Activated CD8-positive, alpha-beta memory T cell treated with anti-CD3 and anti-CD28 coated beads, Interleukin-2, amount 10 ng/mL, durations not matched to agents 7 days and 5 days (primary cell): ENCODE results near the gene CIDEA. TPM values are rescaled to one million over a fixed set of nuclear protein-coding genes. Genes with fewer than 3 reads are reported as not detected.

Experiments used
- ATAC-seq: fragments of 150-1000 bp; cut with Tn5 transposase; one replicate; pipeline ENCODE4 v1.10.0; 2021; ENCODE audit warnings: moderate library complexity
- CTCF ChIA-PET: fragments of 350-600 bp; sonication (Branson Sonifier 250); formaldehyde crosslinking; loops from one replicate; lab custom pipeline; 2021; ENCODE audit warnings: antibody characterized with exemption; lab: Charles Lee
- DNase-seq: peaks from one replicate; pipeline ENCODE4 v3.0.0-alpha.2; 2020
- H3K27ac Mint-ChIP-seq: one replicate; pipeline ENCODE4 v1.8.0; 2021; ENCODE audit warnings: mild to moderate bottlenecking, mixed read lengths
- H3K27me3 Mint-ChIP-seq: one replicate; pipeline ENCODE4 v1.8.0; 2021; ENCODE audit warnings: mixed read lengths
- H3K36me3 Mint-ChIP-seq: one replicate; pipeline ENCODE4 v1.8.0; 2021; ENCODE audit warnings: mild to moderate bottlenecking, mixed read lengths
- H3K4me1 Mint-ChIP-seq: one replicate; pipeline ENCODE4 v1.8.0; 2021; ENCODE audit warnings: mixed read lengths
- H3K4me3 Mint-ChIP-seq: one replicate; pipeline ENCODE4 v1.8.0; 2021; ENCODE audit warnings: mild to moderate bottlenecking, moderate library complexity, mixed read lengths
- H3K9me3 Mint-ChIP-seq: one replicate; pipeline ENCODE4 v1.8.0; 2022; ENCODE audit warnings: low read depth, mixed read lengths
- total RNA-seq, 2 experiments: library from RNA; stranded (reverse); gene quantifications; one replicate each; pipeline ENCODE4 v1.2.3, GENCODE V29; 2021

CIDEA gene
- total RNA-seq, 2 experiments from 2014 or later, result not detected

DNA sequence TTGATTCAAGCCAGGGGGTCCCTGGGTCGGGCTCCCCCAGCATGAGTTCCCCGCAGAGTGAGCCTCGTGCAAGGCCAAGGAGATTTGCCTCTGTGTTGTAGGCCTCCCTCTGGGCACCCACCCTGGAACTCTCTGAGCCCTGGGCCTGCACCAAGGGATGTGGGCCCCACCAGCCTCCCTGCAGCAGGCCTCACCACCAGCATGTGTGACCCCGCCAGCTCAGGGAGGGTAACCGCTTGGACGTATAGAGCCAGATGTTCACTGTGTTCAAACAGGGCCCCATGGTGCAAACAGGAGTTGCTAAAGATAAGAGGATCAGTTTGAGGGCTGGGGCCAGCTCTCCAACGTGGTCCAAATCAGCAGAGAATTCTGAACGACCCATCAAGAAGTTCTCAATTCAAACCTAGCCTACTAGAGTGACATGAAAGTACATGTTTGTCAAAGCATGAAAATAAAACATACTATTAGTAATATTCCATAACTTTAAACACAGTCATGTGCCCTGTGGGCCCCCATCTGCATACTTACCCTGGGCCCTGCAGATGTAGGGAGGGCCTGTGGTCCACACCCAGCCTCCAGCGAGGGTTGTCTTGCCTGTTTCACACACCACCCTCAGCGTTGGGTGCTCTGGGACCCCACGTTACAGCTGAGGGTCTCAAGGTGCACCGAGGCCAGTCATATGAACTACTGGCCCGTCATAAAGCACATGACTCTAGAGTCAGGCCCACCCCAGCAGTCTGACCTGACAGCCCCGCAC, 48.4 kb downstream of the CIDEA start:
- CTCF ChIA-PET, result no interaction called here
- no peak for ATAC-seq

DNA sequence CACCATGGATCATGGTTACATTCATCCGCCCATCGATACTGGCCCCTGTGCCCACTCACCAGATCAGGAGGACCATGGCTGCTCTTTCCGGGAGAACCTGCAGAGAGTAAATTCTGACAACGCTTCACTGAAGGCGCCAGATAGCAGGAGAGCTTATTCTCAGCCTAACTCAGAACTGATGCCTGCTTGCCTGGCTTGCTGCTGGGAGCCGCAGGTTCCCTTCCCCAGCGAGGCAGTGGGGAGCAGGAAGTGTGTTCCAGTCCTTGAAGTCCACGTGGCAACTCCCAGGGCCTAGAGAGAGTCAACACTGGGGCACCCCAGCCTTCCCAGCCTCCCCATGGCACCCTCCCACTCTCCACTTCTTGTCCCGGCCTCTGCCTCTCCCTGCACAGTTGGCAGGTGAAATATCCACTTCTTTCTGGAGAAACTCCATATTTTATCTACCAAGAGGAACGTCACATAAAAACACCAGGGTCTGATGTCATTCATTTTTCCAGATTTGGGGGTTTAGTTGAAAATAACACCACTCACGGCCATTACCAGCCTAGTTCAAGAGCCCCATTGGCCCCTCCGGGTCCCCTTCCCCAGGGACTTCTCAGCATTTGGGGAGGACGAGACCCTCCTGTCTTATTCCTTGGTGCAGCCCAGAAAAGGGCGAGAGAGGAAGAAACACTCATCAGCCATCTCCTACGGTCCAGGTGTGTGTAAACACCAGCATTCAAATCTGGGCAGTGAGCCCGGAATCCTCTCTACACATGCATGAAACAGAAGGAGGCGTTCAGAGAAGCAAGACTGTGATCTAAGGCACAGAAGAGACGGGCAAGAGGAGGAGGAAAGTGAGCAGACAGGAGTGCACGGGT, 50.4 kb downstream of the CIDEA start:
- peaks cover under 1% of the 10 kb centered on the region for H3K36me3 Mint-ChIP-seq
- CTCF ChIA-PET, result no interaction called here
- DNase-seq (no peak), ATAC-seq (no peak)
- peaks cover 61% of the 10 kb centered on the region for H3K27me3 Mint-ChIP-seq
- H3K4me1 Mint-ChIP-seq, result peaks cover 12% of the 10 kb centered on the region
- no peak overlapping the region for H3K4me3 Mint-ChIP-seq
- no peaks in the 10 kb centered on the region for H3K9me3 Mint-ChIP-seq
- no peak overlapping the region for H3K27ac Mint-ChIP-seq

More for the DNA sequence above, 48.4 kb downstream of the CIDEA start:
- Mint-ChIP-seq H3K4me1 (peaks cover 9% of the 10 kb centered on the region), H3K27ac (no peak overlapping the region), H3K4me3 (no peak overlapping the region), H3K36me3 (no peaks in the 10 kb centered on the region), H3K27me3 (peaks cover 56% of the 10 kb centered on the region), H3K9me3 (no peaks in the 10 kb centered on the region)
- no peak for DNase-seq

DNA sequence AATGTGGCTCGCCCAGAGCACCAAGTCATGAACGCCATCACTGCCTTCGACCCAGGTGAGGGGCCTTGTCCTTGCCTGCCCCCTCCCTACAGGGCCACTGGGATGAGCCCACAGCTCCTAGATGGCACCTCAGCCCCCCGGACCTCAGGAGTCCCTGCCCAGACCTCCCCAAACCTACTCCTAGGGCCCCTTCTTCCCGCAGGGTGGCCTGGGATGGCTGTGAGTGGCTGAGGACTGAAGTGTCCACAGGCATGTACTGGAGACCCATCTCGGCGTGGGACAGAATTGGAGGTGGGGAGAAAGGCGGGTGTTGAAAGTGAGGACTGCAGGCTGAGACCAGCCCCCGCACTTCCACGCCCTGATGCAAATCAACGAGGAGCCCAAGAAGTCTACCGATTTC, 51.0 kb downstream of the CIDEA start:
- peaks cover 15% of the 10 kb centered on the region for H3K4me1 Mint-ChIP-seq
- no peak overlapping the region for H3K4me3 Mint-ChIP-seq
- peaks cover 3% of the 10 kb centered on the region for H3K36me3 Mint-ChIP-seq
- no peak for DNase-seq
- CTCF ChIA-PET, result no interaction called here
- no peak for ATAC-seq
- H3K27ac Mint-ChIP-seq, result peak overlapping the region; percentile 11
- H3K9me3 Mint-ChIP-seq, result no peaks in the 10 kb centered on the region
- H3K27me3 Mint-ChIP-seq, result peaks cover 59% of the 10 kb centered on the region

DNA sequence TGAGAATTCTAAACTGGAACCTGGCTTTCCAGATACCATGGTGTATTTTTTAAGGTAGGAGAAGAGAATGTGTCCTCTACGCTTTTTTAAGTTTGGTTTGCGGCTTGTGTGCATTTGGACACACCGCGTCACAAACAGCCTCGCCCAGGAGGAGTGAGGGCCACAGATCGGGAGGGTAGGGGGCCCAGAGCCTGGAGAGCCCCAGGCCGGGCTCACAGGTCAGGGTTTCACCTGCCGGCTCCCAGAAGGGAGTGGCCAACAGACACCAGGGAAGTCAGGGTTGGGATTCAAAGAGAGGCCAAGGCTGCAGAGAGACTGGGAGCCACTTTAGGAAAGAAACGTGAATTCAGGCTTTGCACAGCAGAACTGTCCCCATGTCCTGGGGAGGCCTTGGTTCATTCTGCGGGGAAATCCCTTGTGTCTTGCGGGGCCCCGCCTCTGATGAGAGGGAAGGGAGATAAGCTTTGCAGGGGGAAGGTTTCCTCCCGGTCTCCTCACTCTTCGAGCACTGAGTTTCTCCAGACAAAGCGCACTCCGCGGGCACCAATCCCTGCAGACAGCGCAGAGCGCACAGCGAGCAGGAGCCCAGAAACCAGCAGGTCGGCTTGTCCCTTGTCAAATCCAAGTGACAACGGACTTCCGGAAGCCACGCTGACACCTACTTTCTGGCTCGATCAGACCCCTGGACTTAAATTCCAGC, 51.9 kb downstream of the CIDEA start:
- Mint-ChIP-seq H3K9me3 (no peaks in the 10 kb centered on the region), H3K36me3 (peaks cover 8% of the 10 kb centered on the region), H3K27ac (no peak overlapping the region), H3K4me3 (no peak overlapping the region), H3K27me3 (peaks cover 54% of the 10 kb centered on the region), H3K4me1 (peaks cover 15% of the 10 kb centered on the region)
- no peak for DNase-seq
- CTCF ChIA-PET, result no interaction called here
- no peak for ATAC-seq

DNA sequence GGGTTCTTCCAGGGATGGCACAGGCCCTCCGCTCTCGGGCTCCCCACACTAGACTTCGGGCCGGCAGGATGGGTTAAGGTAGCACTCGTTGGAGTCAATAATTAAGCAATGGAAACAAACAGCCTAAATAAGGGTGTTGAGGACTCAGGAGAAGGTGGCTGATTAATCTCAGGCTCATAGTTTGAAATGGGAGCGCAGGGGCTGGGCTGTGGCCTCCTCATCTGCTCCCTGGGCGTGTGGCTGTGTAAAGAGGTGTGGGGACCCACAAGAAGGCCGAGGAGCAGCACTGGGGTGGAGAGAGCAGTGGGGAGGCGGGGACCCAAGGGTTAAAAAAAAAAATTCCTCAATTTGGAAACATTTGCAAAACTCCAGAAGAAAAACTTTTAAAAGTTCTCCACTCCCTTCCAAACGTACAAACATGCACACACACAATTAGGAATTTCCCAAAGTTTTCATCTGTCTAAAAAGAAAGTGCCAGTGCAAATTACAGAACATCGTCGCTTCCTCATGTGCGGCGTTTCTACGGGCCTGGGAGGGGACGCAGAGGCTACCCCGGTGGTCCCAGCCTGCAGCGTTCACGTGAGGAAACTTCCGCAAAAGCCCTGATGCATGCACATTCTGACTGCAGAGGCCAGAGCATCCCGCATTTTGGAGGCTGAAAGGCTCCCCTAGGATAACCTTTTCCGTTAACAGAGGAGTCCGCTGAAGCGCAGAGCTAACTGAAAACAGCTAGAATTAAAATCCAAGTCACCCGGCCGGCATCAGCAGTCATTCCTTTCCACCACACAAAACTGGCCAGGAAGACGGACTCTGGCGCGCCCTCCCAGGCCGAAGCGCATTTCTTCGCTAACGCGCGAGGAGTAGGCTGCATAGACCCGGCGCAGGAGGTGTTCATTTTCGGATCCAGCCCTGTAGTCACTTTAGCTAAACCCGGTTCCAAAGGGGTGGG, 52.9 kb downstream of the CIDEA start:
- ATAC-seq (no peak), DNase-seq (no peak)
- peaks cover 15% of the 10 kb centered on the region for H3K4me1 Mint-ChIP-seq
- H3K27me3 Mint-ChIP-seq, result peaks cover 54% of the 10 kb centered on the region
- peaks cover 3% of the 10 kb centered on the region for H3K9me3 Mint-ChIP-seq
- no peak overlapping the region for H3K27ac Mint-ChIP-seq
- H3K4me3 Mint-ChIP-seq, result peak overlapping the region; percentile 71
- CTCF ChIA-PET, result interaction anchor here (2.2 kb wide), 1 partner anchor 21 kb away, joined by 6 read pairs; no protein-coding TSS in a partner anchor
- peaks cover 15% of the 10 kb centered on the region for H3K36me3 Mint-ChIP-seq

DNA sequence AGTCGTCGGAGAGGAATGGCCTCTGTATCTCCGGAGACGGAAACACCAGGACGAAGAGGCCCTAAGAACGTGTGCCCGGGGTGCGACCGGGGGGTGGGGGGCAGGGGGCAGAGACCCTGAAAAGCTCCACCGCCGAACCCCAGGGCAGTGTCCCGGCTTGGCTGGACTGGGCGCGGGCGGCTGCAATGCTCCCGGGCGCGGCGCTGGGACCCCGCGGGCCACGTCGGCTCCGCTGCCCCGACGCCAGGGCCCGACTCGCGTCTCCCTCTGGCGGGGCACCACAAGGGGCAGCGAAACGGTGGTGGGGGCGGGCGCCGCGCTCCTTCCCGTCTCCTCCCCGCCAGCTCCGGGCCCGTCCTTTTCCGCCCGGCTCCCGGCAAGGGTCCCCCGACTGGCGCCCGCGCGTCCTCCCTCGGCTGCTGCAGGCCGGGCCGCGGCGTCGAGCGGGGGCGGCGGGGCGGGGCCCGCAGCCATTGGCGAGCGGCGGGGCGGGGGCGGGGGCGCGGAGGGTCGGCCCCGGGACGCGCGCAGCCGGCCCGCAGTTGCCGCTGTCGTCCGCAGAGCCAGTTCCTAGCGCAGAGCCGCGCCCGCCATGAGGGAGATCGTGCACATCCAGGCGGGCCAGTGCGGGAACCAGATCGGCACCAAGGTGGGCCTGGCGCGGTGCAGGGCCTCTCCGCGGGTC, 53.7 kb downstream of the CIDEA start, which contains the start of gene TUBB6:
Gene TUBB6 (plus strand): TSS at position 541 of the 685 bp plus-strand sequence. CDS start 52 bp downstream, at position 593.
- Mint-ChIP-seq H3K4me3 (peak within 1 kb of the TSS; percentile 71), H3K4me1 (peaks cover 15% of the 10 kb centered on the region), H3K27ac (no peak within 1 kb of the TSS), H3K9me3 (peaks cover 3% of the 10 kb centered on the region), H3K36me3 (peaks cover 15% of the 10 kb centered on the region), H3K27me3 (peaks cover 54% of the 10 kb centered on the region)
- ATAC-seq (peak; percentile 63), DNase-seq (peak; percentile 47)
- CTCF ChIA-PET, result interaction anchor here (2.2 kb wide), 1 partner anchor 21 kb away, joined by 6 read pairs; no protein-coding TSS in a partner anchor

DNA sequence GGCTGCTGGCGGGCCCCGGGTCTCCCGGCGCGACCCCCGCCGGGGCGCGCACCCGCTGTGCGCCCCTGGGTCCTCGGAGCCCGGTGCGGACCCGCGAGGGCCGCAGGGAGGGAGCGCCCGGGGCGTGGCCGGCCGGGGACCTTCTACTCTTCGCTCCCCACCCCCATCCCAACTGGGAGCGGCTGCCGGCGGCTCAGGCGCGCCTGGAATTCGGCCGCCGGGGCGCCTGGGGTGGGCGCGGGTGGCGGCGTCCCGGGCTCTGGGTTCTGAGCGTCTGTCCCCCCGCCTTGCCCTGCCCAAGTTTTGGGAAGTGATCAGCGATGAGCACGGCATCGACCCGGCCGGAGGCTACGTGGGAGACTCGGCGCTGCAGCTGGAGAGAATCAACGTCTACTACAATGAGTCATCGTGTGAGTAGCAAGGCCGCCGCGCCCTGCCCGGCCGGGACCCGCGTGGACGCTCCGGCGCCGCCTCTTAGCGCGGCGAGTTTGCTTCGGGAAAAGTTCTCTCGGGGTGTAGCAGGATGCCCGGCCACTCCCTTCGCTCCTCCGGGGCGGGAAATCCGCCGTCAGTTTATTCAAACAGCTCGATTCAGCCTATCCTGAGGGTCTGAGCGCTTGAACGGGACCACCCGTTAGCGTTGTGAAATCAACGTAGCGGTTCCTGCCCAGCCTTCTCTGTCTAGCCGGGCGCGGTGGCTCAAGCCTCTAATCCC, 54.4 kb downstream of the CIDEA start:
- Mint-ChIP-seq H3K27ac (no peak overlapping the region), H3K4me3 (peak overlapping the region; percentile 71), H3K27me3 (peaks cover 56% of the 10 kb centered on the region), H3K9me3 (peaks cover 3% of the 10 kb centered on the region), H3K36me3 (peaks cover 18% of the 10 kb centered on the region), H3K4me1 (peaks cover 15% of the 10 kb centered on the region)
- CTCF ChIA-PET, result interaction anchor here (1.6 to 2.2 kb wide), 2 partner anchors 20 to 37 kb away, joined by 5 to 6 read pairs; no protein-coding TSS in a partner anchor
- DNase-seq (peak; percentile 54), ATAC-seq (peak; percentile 62)

DNA sequence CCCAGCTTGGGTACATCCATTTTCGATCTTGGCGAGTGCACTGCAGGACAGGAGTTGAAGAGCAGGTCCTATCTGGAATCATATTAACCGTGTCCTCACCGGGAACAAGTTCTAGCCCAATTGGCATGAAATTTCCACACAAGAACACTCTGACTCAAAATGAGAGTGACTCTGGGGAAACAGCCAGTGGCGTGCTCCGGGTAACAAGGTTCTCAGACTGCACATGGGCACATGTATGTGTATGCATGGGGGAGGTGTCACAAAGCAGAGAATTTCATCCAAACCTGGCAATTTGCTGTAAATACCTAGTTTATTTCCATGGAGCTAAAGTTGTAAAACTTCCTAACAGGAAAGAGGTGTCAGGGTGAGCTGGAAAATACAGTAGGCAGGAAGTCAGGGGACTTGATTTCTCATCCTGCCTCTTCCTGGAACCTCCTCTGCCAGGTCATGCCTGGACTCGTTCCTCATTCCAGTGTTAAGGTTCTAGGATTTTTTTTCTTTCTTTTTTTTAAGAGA, 55.6 kb downstream of the CIDEA start:
- no peak for DNase-seq
- CTCF ChIA-PET, result interaction anchor here (0.7 to 1.6 kb wide), 3 partner anchors 18 to 44 kb away, joined by 3 to 5 read pairs (median 5); no protein-coding TSS in a partner anchor
- no peak for ATAC-seq
- Mint-ChIP-seq H3K4me1 (peaks cover 15% of the 10 kb centered on the region), H3K27ac (no peak overlapping the region), H3K9me3 (peaks cover 3% of the 10 kb centered on the region), H3K36me3 (peaks cover 18% of the 10 kb centered on the region), H3K27me3 (peaks cover 48% of the 10 kb centered on the region), H3K4me3 (peak overlapping the region; percentile 4)

DNA sequence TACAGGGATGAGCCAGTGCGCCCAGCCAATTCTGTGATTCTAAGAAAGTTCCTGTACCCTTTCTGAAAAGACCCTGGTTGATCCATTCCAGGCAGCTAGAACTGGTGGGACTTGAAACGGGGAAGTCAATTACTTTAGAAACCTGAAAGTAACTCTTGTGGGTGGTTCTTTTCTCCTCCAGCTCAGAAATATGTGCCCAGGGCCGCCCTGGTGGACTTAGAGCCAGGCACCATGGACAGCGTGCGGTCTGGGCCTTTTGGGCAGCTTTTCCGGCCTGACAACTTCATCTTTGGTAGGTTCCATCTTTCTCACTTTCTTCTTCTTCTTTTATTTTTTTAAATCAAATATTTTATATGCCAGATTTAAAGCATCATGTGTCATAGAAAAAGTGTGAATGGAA, 56.6 kb downstream of the CIDEA start:
- H3K27me3 Mint-ChIP-seq, result peaks cover 42% of the 10 kb centered on the region
- H3K4me3 Mint-ChIP-seq, result no peak overlapping the region
- H3K4me1 Mint-ChIP-seq, result peaks cover 15% of the 10 kb centered on the region
- CTCF ChIA-PET, result interaction anchor here (1.4 kb wide), 1 partner anchor 17 kb away, joined by 5 read pairs; no protein-coding TSS in a partner anchor
- H3K9me3 Mint-ChIP-seq, result peaks cover 3% of the 10 kb centered on the region
- no peak for DNase-seq
- no peak overlapping the region for H3K27ac Mint-ChIP-seq
- ATAC-seq, result no peak
- H3K36me3 Mint-ChIP-seq, result peaks cover 18% of the 10 kb centered on the region

DNA sequence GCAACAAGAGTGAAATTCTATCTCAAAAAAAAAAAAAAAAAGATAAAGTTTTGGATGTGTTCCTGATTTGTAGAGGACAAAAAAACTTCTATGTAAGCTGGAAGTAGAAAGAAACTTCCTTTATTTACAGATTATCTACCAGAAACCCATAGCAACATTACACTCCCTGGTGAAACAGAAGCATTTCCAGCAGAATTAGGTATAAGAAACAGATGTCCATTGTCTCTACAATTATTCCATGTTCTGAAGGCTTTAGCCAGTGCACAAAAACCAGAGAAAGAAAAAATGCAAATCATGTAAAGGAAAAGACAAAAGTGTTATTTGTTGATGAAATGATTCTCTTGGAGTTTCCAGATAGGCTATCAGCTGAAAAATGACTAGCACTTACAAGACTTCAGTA, 58.8 kb downstream of the CIDEA start:
- ATAC-seq (no peak), DNase-seq (no peak)
- Mint-ChIP-seq H3K9me3 (peaks cover 3% of the 10 kb centered on the region), H3K27ac (no peak overlapping the region), H3K4me3 (no peak overlapping the region), H3K4me1 (peaks cover 6% of the 10 kb centered on the region), H3K27me3 (peaks cover 24% of the 10 kb centered on the region), H3K36me3 (peaks cover 18% of the 10 kb centered on the region)
- CTCF ChIA-PET, result interaction anchor here (3.0 kb wide), 1 partner anchor 15 kb away, joined by 13 read pairs; no protein-coding TSS in a partner anchor
